ENCODE measurements around the gene NASP. TPM values are rescaled to one million over a fixed set of nuclear protein-coding genes. Genes with fewer than 3 reads are reported as not detected.
A peak's percentile ranks its signal among the peaks of the same experiment; 100 is the strongest.

Gene NASP
- total and polyA plus RNA-seq, 2 experiments from 2014 or later = 294 to 1,039 TPM

DNA sequence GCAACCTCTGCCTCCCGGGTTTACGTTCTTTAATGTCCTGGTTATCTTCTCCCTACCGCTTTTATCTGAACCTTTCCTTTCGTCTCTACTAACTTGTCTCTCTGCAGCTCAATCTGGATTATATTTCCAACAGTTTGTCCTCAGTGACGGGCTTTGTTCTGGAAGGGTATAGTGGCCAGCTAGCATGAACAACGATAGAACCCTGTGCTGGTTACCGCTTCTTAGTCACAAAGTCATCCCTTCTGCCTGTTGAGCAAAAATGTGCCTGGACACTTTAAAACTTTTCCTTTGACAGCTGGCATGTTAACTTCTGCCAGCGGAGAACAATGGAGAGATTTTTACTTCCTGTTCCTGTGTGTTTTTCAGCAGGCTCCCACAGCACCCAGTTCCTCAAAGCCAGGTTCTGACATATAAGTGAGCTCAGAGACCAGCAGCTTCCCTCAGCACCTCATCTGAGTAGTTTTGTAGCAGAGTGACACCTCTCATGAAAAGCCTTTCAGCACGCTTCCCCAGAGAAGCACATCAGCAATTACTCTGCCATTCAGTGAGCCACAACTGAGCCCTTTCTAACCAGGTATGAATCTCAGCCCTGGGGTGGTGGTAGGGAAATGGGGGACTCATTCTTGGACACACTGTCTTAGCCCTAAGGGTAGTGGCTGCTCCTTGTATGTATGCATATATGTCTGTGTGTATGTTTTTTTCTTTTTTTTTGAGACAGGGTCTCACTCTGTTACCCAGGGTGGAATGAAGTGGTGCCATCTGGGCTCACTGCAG is 63.6 kb downstream of the NASP start:
- Mint-ChIP-seq H3K36me3 (ENCODE audit: low read depth) (peaks cover 50% of the 10 kb centered on the region), H3K4me3 (no peak overlapping the region), H3K27me3 (ENCODE audit: insufficient read depth, low read depth, poor library complexity) (no peaks in the 10 kb centered on the region), H3K4me1 (no peaks in the 10 kb centered on the region), H3K27ac (peak overlapping the region; percentile 1), H3K9me3 (no peaks in the 10 kb centered on the region; the same call in 2 of the 3 replicates)
- H3K9me2 ChIP-seq (ENCODE audit: insufficient read depth) = no peaks in the 10 kb centered on the region
- H3K4me3 ChIP-seq = no peak overlapping the region
- peaks cover 26% of the 10 kb centered on the region for H3K36me3 ChIP-seq (ENCODE audit: insufficient read depth)
- DNase-seq (ENCODE audit: low spot score) = no peak
- H3K27me3 ChIP-seq (ENCODE audit: insufficient read depth) = no peaks in the 10 kb centered on the region
- H4K20me1 ChIP-seq (replicated peaks; ENCODE audit: insufficient read depth) = peaks cover 35% of the 10 kb centered on the region
- H3K79me2 ChIP-seq (replicated peaks; ENCODE audit: insufficient read depth) = peaks cover 41% of the 10 kb centered on the region
- no peaks in the 10 kb centered on the region for H3K4me1 ChIP-seq (ENCODE audit: insufficient read depth)
- H3K4me2 ChIP-seq = no peak overlapping the region
- H3K27ac ChIP-seq (ENCODE audit: low read depth) = peak overlapping the region; percentile 37
- H3F3A ChIP-seq (replicated peaks; ENCODE audit: low read depth) = no peaks in the 10 kb centered on the region; the same call in 1 of the 2 replicates
- TF ChIP-seq CREB1 (CRISPR knock-in tag; IDR thresholded peaks at IDR 0.05; ENCODE audit: low read depth) (no peak), EZH2 (IDR thresholded peaks at IDR 0.05; ENCODE audit: low read depth, unreplicated experiment) (no peak)
- TF ChIP-seq, protein P1, sequence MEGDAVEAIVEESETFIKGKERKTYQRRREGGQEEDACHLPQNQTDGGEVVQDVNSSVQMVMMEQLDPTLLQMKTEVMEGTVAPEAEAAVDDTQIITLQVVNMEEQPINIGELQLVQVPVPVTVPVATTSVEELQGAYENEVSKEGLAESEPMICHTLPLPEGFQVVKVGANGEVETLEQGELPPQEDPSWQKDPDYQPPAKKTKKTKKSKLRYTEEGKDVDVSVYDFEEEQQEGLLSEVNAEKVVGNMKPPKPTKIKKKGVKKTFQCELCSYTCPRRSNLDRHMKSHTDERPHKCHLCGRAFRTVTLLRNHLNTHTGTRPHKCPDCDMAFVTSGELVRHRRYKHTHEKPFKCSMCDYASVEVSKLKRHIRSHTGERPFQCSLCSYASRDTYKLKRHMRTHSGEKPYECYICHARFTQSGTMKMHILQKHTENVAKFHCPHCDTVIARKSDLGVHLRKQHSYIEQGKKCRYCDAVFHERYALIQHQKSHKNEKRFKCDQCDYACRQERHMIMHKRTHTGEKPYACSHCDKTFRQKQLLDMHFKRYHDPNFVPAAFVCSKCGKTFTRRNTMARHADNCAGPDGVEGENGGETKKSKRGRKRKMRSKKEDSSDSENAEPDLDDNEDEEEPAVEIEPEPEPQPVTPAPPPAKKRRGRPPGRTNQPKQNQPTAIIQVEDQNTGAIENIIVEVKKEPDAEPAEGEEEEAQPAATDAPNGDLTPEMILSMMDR (conservative IDR thresholded peaks at IDR 0.05; ENCODE audit: low read depth in 2 of 2) = no peak
- TF ChIP-seq, protein P2, sequence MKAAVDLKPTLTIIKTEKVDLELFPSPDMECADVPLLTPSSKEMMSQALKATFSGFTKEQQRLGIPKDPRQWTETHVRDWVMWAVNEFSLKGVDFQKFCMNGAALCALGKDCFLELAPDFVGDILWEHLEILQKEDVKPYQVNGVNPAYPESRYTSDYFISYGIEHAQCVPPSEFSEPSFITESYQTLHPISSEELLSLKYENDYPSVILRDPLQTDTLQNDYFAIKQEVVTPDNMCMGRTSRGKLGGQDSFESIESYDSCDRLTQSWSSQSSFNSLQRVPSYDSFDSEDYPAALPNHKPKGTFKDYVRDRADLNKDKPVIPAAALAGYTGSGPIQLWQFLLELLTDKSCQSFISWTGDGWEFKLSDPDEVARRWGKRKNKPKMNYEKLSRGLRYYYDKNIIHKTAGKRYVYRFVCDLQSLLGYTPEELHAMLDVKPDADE (IDR thresholded peaks at IDR 0.05) = no peak
- TF ChIP-seq, protein P3, sequence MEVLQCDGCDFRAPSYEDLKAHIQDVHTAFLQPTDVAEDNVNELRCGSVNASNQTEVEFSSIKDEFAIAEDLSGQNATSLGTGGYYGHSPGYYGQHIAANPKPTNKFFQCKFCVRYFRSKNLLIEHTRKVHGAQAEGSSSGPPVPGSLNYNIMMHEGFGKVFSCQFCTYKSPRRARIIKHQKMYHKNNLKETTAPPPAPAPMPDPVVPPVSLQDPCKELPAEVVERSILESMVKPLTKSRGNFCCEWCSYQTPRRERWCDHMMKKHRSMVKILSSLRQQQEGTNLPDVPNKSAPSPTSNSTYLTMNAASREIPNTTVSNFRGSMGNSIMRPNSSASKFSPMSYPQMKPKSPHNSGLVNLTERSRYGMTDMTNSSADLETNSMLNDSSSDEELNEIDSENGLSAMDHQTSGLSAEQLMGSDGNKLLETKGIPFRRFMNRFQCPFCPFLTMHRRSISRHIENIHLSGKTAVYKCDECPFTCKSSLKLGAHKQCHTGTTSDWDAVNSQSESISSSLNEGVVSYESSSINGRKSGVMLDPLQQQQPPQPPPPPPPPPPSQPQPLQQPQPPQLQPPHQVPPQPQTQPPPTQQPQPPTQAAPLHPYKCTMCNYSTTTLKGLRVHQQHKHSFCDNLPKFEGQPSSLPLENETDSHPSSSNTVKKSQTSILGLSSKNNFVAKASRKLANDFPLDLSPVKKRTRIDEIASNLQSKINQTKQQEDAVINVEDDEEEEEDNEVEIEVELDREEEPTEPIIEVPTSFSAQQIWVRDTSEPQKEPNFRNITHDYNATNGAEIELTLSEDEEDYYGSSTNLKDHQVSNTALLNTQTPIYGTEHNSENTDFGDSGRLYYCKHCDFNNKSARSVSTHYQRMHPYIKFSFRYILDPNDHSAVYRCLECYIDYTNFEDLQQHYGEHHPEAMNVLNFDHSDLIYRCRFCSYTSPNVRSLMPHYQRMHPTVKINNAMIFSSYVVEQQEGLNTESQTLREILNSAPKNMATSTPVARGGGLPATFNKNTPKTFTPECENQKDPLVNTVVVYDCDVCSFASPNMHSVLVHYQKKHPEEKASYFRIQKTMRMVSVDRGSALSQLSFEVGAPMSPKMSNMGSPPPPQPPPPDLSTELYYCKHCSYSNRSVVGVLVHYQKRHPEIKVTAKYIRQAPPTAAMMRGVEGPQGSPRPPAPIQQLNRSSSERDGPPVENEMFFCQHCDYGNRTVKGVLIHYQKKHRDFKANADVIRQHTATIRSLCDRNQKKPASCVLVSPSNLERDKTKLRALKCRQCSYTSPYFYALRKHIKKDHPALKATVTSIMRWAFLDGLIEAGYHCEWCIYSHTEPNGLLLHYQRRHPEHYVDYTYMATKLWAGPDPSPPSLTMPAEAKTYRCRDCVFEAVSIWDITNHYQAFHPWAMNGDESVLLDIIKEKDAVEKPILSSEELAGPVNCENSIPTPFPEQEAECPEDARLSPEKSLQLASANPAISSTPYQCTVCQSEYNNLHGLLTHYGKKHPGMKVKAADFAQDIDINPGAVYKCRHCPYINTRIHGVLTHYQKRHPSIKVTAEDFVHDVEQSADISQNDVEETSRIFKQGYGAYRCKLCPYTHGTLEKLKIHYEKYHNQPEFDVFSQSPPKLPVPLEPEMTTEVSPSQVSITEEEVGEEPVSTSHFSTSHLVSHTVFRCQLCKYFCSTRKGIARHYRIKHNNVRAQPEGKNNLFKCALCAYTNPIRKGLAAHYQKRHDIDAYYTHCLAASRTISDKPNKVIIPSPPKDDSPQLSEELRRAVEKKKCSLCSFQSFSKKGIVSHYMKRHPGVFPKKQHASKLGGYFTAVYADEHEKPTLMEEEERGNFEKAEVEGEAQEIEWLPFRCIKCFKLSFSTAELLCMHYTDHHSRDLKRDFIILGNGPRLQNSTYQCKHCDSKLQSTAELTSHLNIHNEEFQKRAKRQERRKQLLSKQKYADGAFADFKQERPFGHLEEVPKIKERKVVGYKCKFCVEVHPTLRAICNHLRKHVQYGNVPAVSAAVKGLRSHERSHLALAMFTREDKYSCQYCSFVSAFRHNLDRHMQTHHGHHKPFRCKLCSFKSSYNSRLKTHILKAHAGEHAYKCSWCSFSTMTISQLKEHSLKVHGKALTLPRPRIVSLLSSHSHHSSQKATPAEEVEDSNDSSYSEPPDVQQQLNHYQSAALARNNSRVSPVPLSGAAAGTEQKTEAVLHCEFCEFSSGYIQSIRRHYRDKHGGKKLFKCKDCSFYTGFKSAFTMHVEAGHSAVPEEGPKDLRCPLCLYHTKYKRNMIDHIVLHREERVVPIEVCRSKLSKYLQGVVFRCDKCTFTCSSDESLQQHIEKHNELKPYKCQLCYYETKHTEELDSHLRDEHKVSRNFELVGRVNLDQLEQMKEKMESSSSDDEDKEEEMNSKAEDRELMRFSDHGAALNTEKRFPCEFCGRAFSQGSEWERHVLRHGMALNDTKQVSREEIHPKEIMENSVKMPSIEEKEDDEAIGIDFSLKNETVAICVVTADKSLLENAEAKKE (CRISPR knock-in tag; IDR thresholded peaks at IDR 0.05) = no peak
- no peak for ATAC-seq
- H2AFZ ChIP-seq = no peak overlapping the region
